ENCODE data around the gene CRACDL.

The CRACDL gene

GRCh38 chr2:98924038-98924830 lies 11.8 kb downstream of the CRACDL start:
- DNase-seq, result no peak

- DNase-seq, result no peak
Observed at GRCh38 chr2:98923244-98923940, 12.6 kb downstream of the CRACDL start.

GRCh38 chr2:98921062-98921461 lies 15.0 kb downstream of the CRACDL start:
- no peak for DNase-seq

GRCh38 chr2:98917031-98917471 lies 19.0 kb downstream of the CRACDL start:
- no peak for DNase-seq

- DNase-seq, result no peak
Observed at GRCh38 chr2:98915751-98916358, 20.2 kb downstream of the CRACDL start.

GRCh38 chr2:98914713-98915580 lies 21.1 kb downstream of the CRACDL start:
- no peak for DNase-seq

- DNase-seq, result no peak
Observed at GRCh38 chr2:98913916-98914712, 21.9 kb downstream of the CRACDL start.

- no peak for DNase-seq
Observed at GRCh38 chr2:98912957-98913915, 22.8 kb downstream of the CRACDL start.

- no peak for DNase-seq
Observed at GRCh38 chr2:98912221-98912851, 23.7 kb downstream of the CRACDL start.

- no peak for DNase-seq
Observed at GRCh38 chr2:98911376-98912154, 24.5 kb downstream of the CRACDL start.

GRCh38 chr2:98911126-98911375 lies 25.0 kb downstream of the CRACDL start:
- DNase-seq, result no peak

GRCh38 chr2:98910349-98911125 lies 25.5 kb downstream of the CRACDL start:
- DNase-seq, result no peak

- no peak for DNase-seq
Observed at GRCh38 chr2:98909317-98910211, 26.5 kb downstream of the CRACDL start.

- no peak for DNase-seq
Observed at GRCh38 chr2:98908931-98909316, 27.1 kb downstream of the CRACDL start.

GRCh38 chr2:98907966-98908905 lies 27.8 kb downstream of the CRACDL start:
- no peak for DNase-seq

- no peak for DNase-seq
Observed at GRCh38 chr2:98907385-98907784, 28.6 kb downstream of the CRACDL start.
